Activated CD4-positive, alpha-beta T cell treated with anti-CD3 and anti-CD28 coated beads for 36 hours (primary cell): ENCODE results near the gene ZNHIT3. TPM values are rescaled to one million over a fixed set of nuclear protein-coding genes. Genes with fewer than 3 reads are reported as not detected.

Source experiments
- ATAC-seq: fragments of 200-7000 bp; cut with Tn5 transposase; one replicate; pipeline ENCODE4 v1.10.0; 2021; ENCODE audit warnings: mild to moderate bottlenecking, moderate library complexity
- CTCF ChIA-PET: fragments of 350-600 bp; sonication (Branson Sonifier 250); formaldehyde crosslinking; loops from one replicate; lab custom pipeline; 2021; ENCODE audit warnings: antibody characterized with exemption; lab: Charles Lee
- POLR2A ChIA-PET: fragments of 350-600 bp; sonication (Branson Sonifier 250); formaldehyde crosslinking; loops from one replicate; lab custom pipeline; 2021; ENCODE audit warnings: antibody characterized with exemption, inconsistent platforms; lab: Charles Lee
- DNase-seq: peaks from one replicate; pipeline ENCODE4 v3.0.0-alpha.2; 2020
- H3K27ac Mint-ChIP-seq: one replicate; pipeline ENCODE4 v1.8.0; 2021; ENCODE audit warnings: mixed read lengths
- H3K27me3 Mint-ChIP-seq: one replicate; pipeline ENCODE4 v1.8.0; 2021; ENCODE audit warnings: mixed read lengths
- H3K36me3 Mint-ChIP-seq: one replicate; pipeline ENCODE4 v1.8.0; 2021; ENCODE audit warnings: low read depth, mixed read lengths
- H3K4me1 Mint-ChIP-seq: one replicate; pipeline ENCODE4 v1.8.0; 2021; ENCODE audit warnings: mixed read lengths
- H3K4me3 Mint-ChIP-seq: one replicate; pipeline ENCODE4 v1.8.0; 2021; ENCODE audit warnings: mild to moderate bottlenecking, moderate library complexity, mixed read lengths
- H3K9me3 Mint-ChIP-seq: one replicate; pipeline ENCODE4 v1.8.0; 2021; ENCODE audit warnings: low read depth, mixed read lengths
- intact Hi-C, 2 experiments: fragments of 100-400 bp; cut with DNase I in 1 of 2; cut with micrococcal nuclease in 1 of 2; formaldehyde crosslinking; loops; one replicate each; pipeline versions ENCODE4 v1.14.2 to v1.15.1; 2022 to 2024; cut with DNase I, micrococcal nuclease
- total RNA-seq, 2 experiments: library from RNA; stranded (reverse); gene quantifications; one replicate each; pipeline ENCODE4 v1.2.3, GENCODE V29; 2021

Gene ZNHIT3
- total RNA-seq, 2 experiments from 2014 or later = 38.2 to 42.3 TPM

- Mint-ChIP-seq H3K9me3 (no peaks in the 10 kb centered on the region), H3K27ac (no peak overlapping the region), H3K4me1 (no peaks in the 10 kb centered on the region), H3K4me3 (no peak overlapping the region), H3K36me3 (peaks cover 52% of the 10 kb centered on the region), H3K27me3 (no peaks in the 10 kb centered on the region)
- CTCF ChIA-PET = interaction anchor here (0.6 to 1.2 kb wide), 2 partner anchors 22 to 32 kb away, joined by 3 read pairs; no protein-coding TSS in a partner anchor
- intact Hi-C loops = no loop called here
- no peak for DNase-seq
- no peak for ATAC-seq
- POLR2A ChIA-PET = no interaction called here
These were observed 28.4 kb downstream of the ZNHIT3 start for GRCh38 chr17:36514856-36515255.

GRCh38 chr17:36515837-36516236 lies 29.4 kb downstream of the ZNHIT3 start:
- ATAC-seq (no peak), DNase-seq (no peak)
- CTCF ChIA-PET = no interaction called here
- Mint-ChIP-seq H3K27me3 (no peaks in the 10 kb centered on the region), H3K4me3 (no peak overlapping the region), H3K4me1 (no peaks in the 10 kb centered on the region), H3K27ac (no peak overlapping the region), H3K9me3 (no peaks in the 10 kb centered on the region), H3K36me3 (peaks cover 50% of the 10 kb centered on the region)
- POLR2A ChIA-PET = no interaction called here
- intact Hi-C loops = no loop called here

GRCh38 chr17:36523113-36523512 lies 36.6 kb downstream of the ZNHIT3 start:
- no peaks in the 10 kb centered on the region for H3K27me3 Mint-ChIP-seq
- ATAC-seq (no peak), DNase-seq (no peak)
- POLR2A ChIA-PET = interaction anchor here (0.7 kb wide), 1 partner anchor 51 kb away, joined by 3 read pairs; no protein-coding TSS in a partner anchor
- CTCF ChIA-PET = interaction anchor here (0.7 to 2.5 kb wide), 2 partner anchors 13 to 15 kb away, joined by 3 to 12 read pairs; no protein-coding TSS in a partner anchor
- H3K4me1 Mint-ChIP-seq = peaks cover 26% of the 10 kb centered on the region
- intact Hi-C loops = no loop called here
- peaks cover 68% of the 10 kb centered on the region for H3K36me3 Mint-ChIP-seq
- H3K9me3 Mint-ChIP-seq = no peaks in the 10 kb centered on the region
- H3K4me3 Mint-ChIP-seq = no peak overlapping the region
- H3K27ac Mint-ChIP-seq = no peak overlapping the region

- DNase-seq (peak; percentile 29), ATAC-seq (peak; percentile 91)
- Mint-ChIP-seq H3K27ac (peak overlapping the region; percentile 44), H3K27me3 (no peaks in the 10 kb centered on the region), H3K4me3 (no peak overlapping the region), H3K36me3 (peaks cover 65% of the 10 kb centered on the region), H3K4me1 (peaks cover 30% of the 10 kb centered on the region), H3K9me3 (no peaks in the 10 kb centered on the region)
- intact Hi-C loops = loop anchor here in 1 of 2 experiments (2.0 kb wide), 1 partner anchor 20 kb away; the partner anchor contains the start of gene GGNBP2
- ChIA-PET CTCF (interaction anchor here (0.8 to 2.5 kb wide), 2 partner anchors 10 to 12 kb away, joined by 5 to 12 read pairs; partner anchors contain the start of genes MYO19 and PIGW), POLR2A (interaction anchor here (0.6 to 1.4 kb wide), 2 partner anchors 10 to 33 kb away, joined by 3 to 4 read pairs; partner anchors contain the start of genes MYO19 and PIGW)
These were observed 38.0 kb downstream of the ZNHIT3 start for GRCh38 chr17:36524428-36524876.

- no peak for ATAC-seq
- H3K27ac Mint-ChIP-seq = peak overlapping the region; percentile 78
- CTCF ChIA-PET = interaction anchor here (0.8 to 2.5 kb wide), 2 partner anchors 9 to 11 kb away, joined by 5 to 12 read pairs; partner anchors contain the start of genes MYO19 and PIGW
These were observed 38.6 kb downstream of the ZNHIT3 start for GRCh38 chr17:36525113-36525512.

GRCh38 chr17:36525888-36526287 lies 39.4 kb downstream of the ZNHIT3 start:
- H3K27ac Mint-ChIP-seq = peak overlapping the region; percentile 59
- no peak overlapping the region for H3K4me3 Mint-ChIP-seq
- CTCF ChIA-PET = no interaction called here
- peaks cover 56% of the 10 kb centered on the region for H3K36me3 Mint-ChIP-seq
- no peaks in the 10 kb centered on the region for H3K9me3 Mint-ChIP-seq
- no peaks in the 10 kb centered on the region for H3K27me3 Mint-ChIP-seq
- ATAC-seq = no peak
- intact Hi-C loops = loop anchor here in 1 of 2 experiments (2.0 kb wide), 1 partner anchor 19 kb away; the partner anchor contains the start of gene GGNBP2
- peaks cover 32% of the 10 kb centered on the region for H3K4me1 Mint-ChIP-seq
- POLR2A ChIA-PET = no interaction called here
- no peak for DNase-seq

More at GRCh38 chr17:36525113-36525512, 38.6 kb downstream of the ZNHIT3 start:
- Mint-ChIP-seq H3K9me3 (no peaks in the 10 kb centered on the region), H3K27me3 (no peaks in the 10 kb centered on the region), H3K36me3 (peaks cover 64% of the 10 kb centered on the region), H3K4me3 (no peak overlapping the region), H3K4me1 (peaks cover 32% of the 10 kb centered on the region)
- no peak for DNase-seq
- POLR2A ChIA-PET = interaction anchor here (1.4 kb wide), 1 partner anchor 9 kb away, joined by 4 read pairs; the partner anchor contains the start of genes MYO19 and PIGW
- intact Hi-C loops = loop anchor here in 1 of 2 experiments (2.0 kb wide), 1 partner anchor 20 kb away; the partner anchor contains the start of gene GGNBP2

GRCh38 chr17:36527621-36528250 lies 41.3 kb downstream of the ZNHIT3 start:
- Mint-ChIP-seq H3K36me3 (peaks cover 60% of the 10 kb centered on the region), H3K9me3 (no peaks in the 10 kb centered on the region), H3K27ac (no peak overlapping the region), H3K4me3 (no peak overlapping the region), H3K4me1 (peaks cover 39% of the 10 kb centered on the region), H3K27me3 (no peaks in the 10 kb centered on the region)
- POLR2A ChIA-PET = no interaction called here
- DNase-seq (no peak), ATAC-seq (no peak)
- CTCF ChIA-PET = no interaction called here
- intact Hi-C loops = no loop called here

- ATAC-seq (no peak), DNase-seq (no peak)
- intact Hi-C loops = no loop called here
- no peaks in the 10 kb centered on the region for H3K9me3 Mint-ChIP-seq
- no peak overlapping the region for H3K27ac Mint-ChIP-seq
- H3K36me3 Mint-ChIP-seq = peaks cover 61% of the 10 kb centered on the region
- no peak overlapping the region for H3K4me3 Mint-ChIP-seq
- ChIA-PET CTCF (interaction anchor here (1.1 kb wide), 1 partner anchor 9 kb away, joined by 4 read pairs; no protein-coding TSS in a partner anchor), POLR2A (interaction anchor here (0.6 kb wide), 1 partner anchor 458 kb away, joined by 3 read pairs; no protein-coding TSS in a partner anchor)
- H3K4me1 Mint-ChIP-seq = peaks cover 49% of the 10 kb centered on the region
- no peaks in the 10 kb centered on the region for H3K27me3 Mint-ChIP-seq
These were observed 42.6 kb downstream of the ZNHIT3 start for GRCh38 chr17:36529121-36529520.

- peaks cover 36% of the 10 kb centered on the region for H3K4me1 Mint-ChIP-seq
- no peaks in the 10 kb centered on the region for H3K27me3 Mint-ChIP-seq
- ChIA-PET CTCF (interaction anchor here (1.1 kb wide), 1 partner anchor 14 kb away, joined by 6 read pairs; no protein-coding TSS in a partner anchor), POLR2A (no interaction called here)
- H3K4me3 Mint-ChIP-seq = peak overlapping the region; percentile 29
- H3K9me3 Mint-ChIP-seq = no peaks in the 10 kb centered on the region
- H3K27ac Mint-ChIP-seq = peak overlapping the region; percentile 30
- ATAC-seq (no peak), DNase-seq (no peak)
- H3K36me3 Mint-ChIP-seq = peaks cover 51% of the 10 kb centered on the region
- intact Hi-C loops = no loop called here
These were observed 46.0 kb downstream of the ZNHIT3 start for GRCh38 chr17:36532435-36532975.

- no peaks in the 10 kb centered on the region for H3K9me3 Mint-ChIP-seq
- POLR2A ChIA-PET = interaction anchor here (0.6 to 3.9 kb wide), 5 partner anchors 10 to 69 kb away, joined by 3 to 35 read pairs (median 4); partner anchors contain the start of genes GGNBP2 and MRM1
- H3K27ac Mint-ChIP-seq = peak overlapping the region; percentile 99
- peak; percentile 73 for DNase-seq
- peak overlapping the region; percentile 98 for H3K4me3 Mint-ChIP-seq
- H3K36me3 Mint-ChIP-seq = peaks cover 51% of the 10 kb centered on the region
- peak; percentile 37 for ATAC-seq
- intact Hi-C loops = no loop called here
- no peaks in the 10 kb centered on the region for H3K27me3 Mint-ChIP-seq
- CTCF ChIA-PET = interaction anchor here (0.7 to 2.4 kb wide), 11 partner anchors 8 to 603 kb away, joined by 3 to 10 read pairs (median 4); partner anchors contain the start of gene MRM1
- peaks cover 39% of the 10 kb centered on the region for H3K4me1 Mint-ChIP-seq
These were observed 47.7 kb downstream of the ZNHIT3 start for GRCh38 chr17:36533935-36534839.
